Ovary (tissue), 9 donors: ENCODE results near the gene SMIM10. TPM values are rescaled to one million over a fixed set of nuclear protein-coding genes. Genes with fewer than 3 reads are reported as not detected.
"Not testable (repeated sequence)": the region's sequence is repeated elsewhere in the genome, so short reads cannot be mapped to it uniquely, and the experiment has no call there.

Source experiments
- DNase-seq, 5 donors: peaks; one replicate each; pipeline ENCODE4 v3.0.0-alpha.2; 2019 to 2020
- H3K27ac ChIP-seq, 2 donors: fragments of 200-600 bp; one replicate each; pipeline versions ENCODE4 v1.5.1 to v1.8.0; 2019 to 2022
- H3K27me3 ChIP-seq: fragments of 200-600 bp; one replicate; pipeline ENCODE4 v1.8.0; 2022
- H3K36me3 ChIP-seq: fragments of 200-600 bp; sonication (generic); one replicate; pipeline ENCODE4 v1.5.1; 2019
- H3K4me1 ChIP-seq: one replicate; pipeline ENCODE4 v1.8.1; 2013; ENCODE audit warnings: mild to moderate bottlenecking, moderate library complexity; ENCODE audit not compliant: insufficient read depth
- H3K4me3 ChIP-seq: fragments of 200-600 bp; sonication (generic); one replicate; pipeline ENCODE4 v1.5.1; 2017
- H3K9me3 ChIP-seq, 2 donors: fragments of 200-600 bp in 1 of 2; sonication (generic) in 1 of 2; one replicate each; pipeline versions ENCODE4 v1.5.1 to v1.8.1; 2013 to 2019; ENCODE audit warnings: mild to moderate bottlenecking in 1 of 2, moderate library complexity in 1 of 2
- EP300 ChIP-seq: sonication (generic); formaldehyde crosslinking; IDR thresholded peaks from one replicate; pipeline ENCODE4 v1.6.1; 2017; ENCODE audit warnings: antibody characterized with exemption
- POLR2A ChIP-seq: fragments of 450-650 bp; IDR thresholded peaks from one replicate; pipeline ENCODE4 v1.6.1; 2017; ENCODE audit warnings: antibody characterized with exemption, mild to moderate bottlenecking, moderate library complexity
- WGBS, 3 donors: extraction: QIAGEN DNeasy Blood & Tissue Kit in 1 of 3; methylation state at CpG; one replicate each; pipeline versions ENCODE4 v1.1.5 to v1.1.7; 2013 to 2017; 5-methylcytosine and 5-hydroxymethylcytosine counted together
- intact Hi-C, 4 donors: fragments of 100-400 bp; cut with DNase I; formaldehyde crosslinking; loops; one replicate each; pipeline versions ENCODE4 v1.11.0 to v1.15.1; 2022 to 2023
- polyA plus RNA-seq, 2 donors: library from polyadenylated mRNA; stranded (reverse); fragments of 200-250 nt in 1 of 2; fragments of 350-450 nt in 1 of 2; fragmentation: Illumina TruSeq in 1 of 2; extraction: RNeasy Lipid Tissue Mini Kit (QIAGEN cat#74804) in 1 of 2; gene quantifications; one replicate each; pipeline ENCODE4 v1.2.3, GENCODE V29; 2013 to 2014
- total RNA-seq, 7 donors: library from RNA; depleted of rRNA in 2 of 7; stranded (reverse); fragments of >200 nt in 2 of 7; fragmentation: NEBNext Ultra II Directional in 3 of 7; extraction: Animal tissue kit (Norgen Biotek cat#: 25700) in 3 of 7; gene quantifications; one replicate each; pipeline versions ENCODE4 v1.1.0 to v1.2.4, GENCODE V29; 2016 to 2023
- TF ChIP-seq, protein P1 (sequence below), 3 donors: fragments of 450-650 bp in 2 of 3; fragments of 200-600 bp in 1 of 3; IDR thresholded peaks; one replicate each; pipeline versions ENCODE4 v1.5.1 to v1.8.0; 2016 to 2022; ENCODE audit warnings: antibody characterized with exemption in 3 of 3, mild to moderate bottlenecking in 1 of 3
- donor health status: DM: no; HTN: no; CAD: no; lungs with moderate emphysema.
- donor health status: DM: no; HTN: no; CAD: no.
- donor health status: Bipolar disorder and iron deficiency.
- donor health status: DM: yes; HTN: yes; CAD: no.
- donor health status: DM: no; HTN: no; CAD: no.
- donor health status: DM: yes; HTN: yes; CAD: no.

The SMIM10 gene
- total and polyA plus RNA-seq, 9 donors: 2.7 to 17.9 (median 9.7) TPM

GRCh38 chrX:134957836-134958235, 33.0 kb upstream of the SMIM10 start:
- Histone ChIP-seq H3K27me3 (no peaks in the 10 kb centered on the region), H3K4me3 (no peak overlapping the region), H3K4me1 (no peaks in the 10 kb centered on the region), H3K36me3 (no peaks in the 10 kb centered on the region), H3K27ac (no peak overlapping the region), H3K9me3 (no peaks in the 10 kb centered on the region)
- TF ChIP-seq, protein P1, sequence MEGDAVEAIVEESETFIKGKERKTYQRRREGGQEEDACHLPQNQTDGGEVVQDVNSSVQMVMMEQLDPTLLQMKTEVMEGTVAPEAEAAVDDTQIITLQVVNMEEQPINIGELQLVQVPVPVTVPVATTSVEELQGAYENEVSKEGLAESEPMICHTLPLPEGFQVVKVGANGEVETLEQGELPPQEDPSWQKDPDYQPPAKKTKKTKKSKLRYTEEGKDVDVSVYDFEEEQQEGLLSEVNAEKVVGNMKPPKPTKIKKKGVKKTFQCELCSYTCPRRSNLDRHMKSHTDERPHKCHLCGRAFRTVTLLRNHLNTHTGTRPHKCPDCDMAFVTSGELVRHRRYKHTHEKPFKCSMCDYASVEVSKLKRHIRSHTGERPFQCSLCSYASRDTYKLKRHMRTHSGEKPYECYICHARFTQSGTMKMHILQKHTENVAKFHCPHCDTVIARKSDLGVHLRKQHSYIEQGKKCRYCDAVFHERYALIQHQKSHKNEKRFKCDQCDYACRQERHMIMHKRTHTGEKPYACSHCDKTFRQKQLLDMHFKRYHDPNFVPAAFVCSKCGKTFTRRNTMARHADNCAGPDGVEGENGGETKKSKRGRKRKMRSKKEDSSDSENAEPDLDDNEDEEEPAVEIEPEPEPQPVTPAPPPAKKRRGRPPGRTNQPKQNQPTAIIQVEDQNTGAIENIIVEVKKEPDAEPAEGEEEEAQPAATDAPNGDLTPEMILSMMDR (IDR thresholded peaks at IDR 0.05): no peak
- TF ChIP-seq POLR2A (no peak), EP300 (no peak)
- intact Hi-C loops: no loop called here
- DNase-seq: no peak
- 87 to 94% (median 94%) methylated on average over 1 of the region's 1 CpG for WGBS, 3 donors

GRCh38 chrX:134960366-134960765, 30.4 kb upstream of the SMIM10 start:
- not testable (repeated sequence) for H3K4me3 ChIP-seq, H3K27me3 ChIP-seq, H3K9me3 ChIP-seq, DNase-seq, H3K4me1 ChIP-seq, H3K36me3 ChIP-seq, H3K27ac ChIP-seq
- intact Hi-C loops: loop anchor here in 1 of 4 donors (5.0 kb wide), 1 partner anchor 127 kb away; no protein-coding TSS in a partner anchor
- WGBS, 3 donors: 89 to 92% (median 89%) methylated on average over 9 to 22 of the region's 26 CpGs

DNA sequence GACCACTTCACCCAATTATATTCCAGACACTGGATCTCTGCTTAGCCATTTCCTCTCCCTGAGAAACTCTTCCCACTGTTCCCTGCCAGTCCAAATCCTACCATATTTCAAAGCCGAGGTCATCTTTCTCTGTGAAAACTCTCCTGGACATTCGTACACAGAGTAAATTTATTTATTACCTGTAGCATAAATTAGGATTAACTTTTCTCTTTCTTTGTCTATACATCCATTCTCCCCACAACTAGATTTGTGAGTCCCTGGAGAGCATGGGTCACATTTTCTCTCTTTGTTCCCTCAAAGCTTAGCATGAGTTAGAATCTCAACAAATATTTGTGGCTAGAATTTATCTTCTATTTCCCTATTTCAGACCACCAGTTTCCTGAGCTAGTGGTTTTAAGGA, 27.8 kb upstream of the SMIM10 start:
- TF ChIP-seq, protein P1 (IDR thresholded peaks at IDR 0.05): no peak
- no peak for TF ChIP-seq POLR2A
- no peak for TF ChIP-seq EP300
- 44 to 51% (median 46%) methylated on average over 2 of the region's 2 CpGs for whole genome bisulfite sequencing, 3 donors
- H3K27ac ChIP-seq: no peak overlapping the region
- H3K4me1 ChIP-seq: no peaks in the 10 kb centered on the region
- H3K27me3 ChIP-seq: no peaks in the 10 kb centered on the region
- DNase-seq: no peak
- H3K4me3 ChIP-seq: no peak overlapping the region
- H3K36me3 ChIP-seq: no peaks in the 10 kb centered on the region
- intact Hi-C loops: loop anchor here in 1 of 4 donors (5.0 kb wide), 1 partner anchor 124 kb away; no protein-coding TSS in a partner anchor
- no peaks in the 10 kb centered on the region for H3K9me3 ChIP-seq

- 88 to 90% (median 89%) methylated on average over 1 of the region's 1 CpG for WGBS, 3 donors
- no peak overlapping the region for H3K4me3 ChIP-seq
- H3K4me1 ChIP-seq: no peaks in the 10 kb centered on the region
- H3K9me3 ChIP-seq: no peaks in the 10 kb centered on the region
- no peaks in the 10 kb centered on the region for H3K27me3 ChIP-seq
- no peak for DNase-seq
- intact Hi-C loops: loop anchor here in 1 of 4 donors (5.0 kb wide), 1 partner anchor 113 kb away; no protein-coding TSS in a partner anchor
- TF ChIP-seq EP300 (no peak), POLR2A (no peak)
- TF ChIP-seq, protein P1 (IDR thresholded peaks at IDR 0.05): no peak
- H3K27ac ChIP-seq: no peak overlapping the region
- no peaks in the 10 kb centered on the region for H3K36me3 ChIP-seq
Measured at GRCh38 chrX:134969726-134970125, 21.1 kb upstream of the SMIM10 start.

GRCh38 chrX:134971926-134972325, 18.9 kb upstream of the SMIM10 start:
- no peaks in the 10 kb centered on the region for H3K36me3 ChIP-seq
- no peak overlapping the region for H3K4me3 ChIP-seq
- no peaks in the 10 kb centered on the region for H3K4me1 ChIP-seq
- H3K9me3 ChIP-seq: no peaks in the 10 kb centered on the region
- 49 to 52% (median 50%) methylated on average over 3 of the region's 3 CpGs for WGBS, 3 donors
- intact Hi-C loops: no loop called here
- no peaks in the 10 kb centered on the region for H3K27me3 ChIP-seq
- TF ChIP-seq EP300: no peak
- no peak for TF ChIP-seq POLR2A
- TF ChIP-seq, protein P1 (IDR thresholded peaks at IDR 0.05): no peak
- no peak overlapping the region for H3K27ac ChIP-seq
- no peak for DNase-seq
